ENCODE results near the gene STARD13. TPM values are rescaled to one million over a fixed set of nuclear protein-coding genes. Genes with fewer than 3 reads are reported as not detected.

The STARD13 gene
- total RNA-seq, 3 donors from 2014 or later = 0.05 to 0.15 (median 0.14) TPM

DNA sequence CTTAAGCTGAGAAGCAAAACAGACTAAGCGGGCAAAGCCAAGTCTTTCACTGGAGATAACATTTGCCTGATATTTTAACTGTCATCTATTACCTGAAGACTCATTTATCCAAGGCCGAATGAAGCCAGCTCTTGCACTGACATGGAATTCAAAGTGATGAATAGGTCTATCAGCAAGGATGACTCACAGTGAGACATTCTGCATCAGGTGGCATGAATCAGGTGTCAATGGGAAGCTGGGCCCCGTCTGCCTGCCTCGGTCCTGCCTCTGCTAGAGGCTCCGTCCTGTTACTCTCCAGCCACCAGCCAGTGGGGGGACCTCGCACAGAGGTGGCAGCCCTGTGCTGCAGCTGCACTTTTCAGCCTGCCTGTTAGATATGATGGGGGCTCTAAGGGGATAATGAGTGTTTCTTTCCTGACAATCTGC is 23.5 kb downstream of the STARD13 start:
- H3K4me1 Mint-ChIP-seq (ENCODE audit: low read depth) = no peaks in the 10 kb centered on the region
- no peak for ATAC-seq
- H3K36me3 Mint-ChIP-seq (ENCODE audit: insufficient read depth) = no peaks in the 10 kb centered on the region
- peaks cover 13% of the 10 kb centered on the region for H3K27me3 Mint-ChIP-seq (ENCODE audit: low read depth)
- H3K4me3 Mint-ChIP-seq = no peak overlapping the region
- no peak for DNase-seq
- no peaks in the 10 kb centered on the region for H3K9me3 Mint-ChIP-seq

DNA sequence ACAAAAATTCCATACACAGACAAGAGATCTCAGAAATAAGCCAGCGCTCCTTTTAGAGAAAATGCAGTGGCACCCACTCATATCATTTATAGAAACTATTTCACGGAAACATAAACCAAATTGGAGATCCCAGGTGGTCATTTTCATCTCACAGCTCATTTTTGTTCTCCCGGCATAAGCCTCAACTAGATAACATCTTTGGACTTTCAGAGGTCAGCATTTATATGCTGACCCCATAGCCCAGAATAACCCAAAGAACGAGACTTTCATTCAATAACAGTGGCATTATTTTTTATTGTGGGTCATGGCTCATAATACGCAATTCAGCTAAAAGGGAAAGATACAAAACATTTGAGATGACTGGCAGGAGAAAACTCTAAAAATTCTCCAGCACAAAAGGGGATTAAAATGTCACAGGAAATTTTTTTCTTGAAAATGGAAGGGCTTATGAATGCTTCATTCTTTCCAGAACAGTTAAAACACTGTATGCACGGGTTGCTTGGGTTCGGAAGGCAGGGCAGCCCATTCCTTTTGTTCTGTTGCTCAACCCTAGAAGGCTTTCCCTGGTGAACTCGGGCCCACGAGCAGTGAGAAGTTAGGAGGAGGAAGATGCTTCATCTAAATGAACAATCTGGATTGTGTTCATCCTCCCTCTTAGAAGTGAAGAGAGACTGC is 24.0 kb downstream of the STARD13 start:
- Mint-ChIP-seq H3K4me3 (no peak overlapping the region), H3K4me1 (ENCODE audit: low read depth) (no peaks in the 10 kb centered on the region), H3K36me3 (ENCODE audit: insufficient read depth) (no peaks in the 10 kb centered on the region), H3K9me3 (no peaks in the 10 kb centered on the region), H3K27me3 (ENCODE audit: low read depth) (peaks cover 13% of the 10 kb centered on the region)
- ATAC-seq (no peak), DNase-seq (no peak)

DNA sequence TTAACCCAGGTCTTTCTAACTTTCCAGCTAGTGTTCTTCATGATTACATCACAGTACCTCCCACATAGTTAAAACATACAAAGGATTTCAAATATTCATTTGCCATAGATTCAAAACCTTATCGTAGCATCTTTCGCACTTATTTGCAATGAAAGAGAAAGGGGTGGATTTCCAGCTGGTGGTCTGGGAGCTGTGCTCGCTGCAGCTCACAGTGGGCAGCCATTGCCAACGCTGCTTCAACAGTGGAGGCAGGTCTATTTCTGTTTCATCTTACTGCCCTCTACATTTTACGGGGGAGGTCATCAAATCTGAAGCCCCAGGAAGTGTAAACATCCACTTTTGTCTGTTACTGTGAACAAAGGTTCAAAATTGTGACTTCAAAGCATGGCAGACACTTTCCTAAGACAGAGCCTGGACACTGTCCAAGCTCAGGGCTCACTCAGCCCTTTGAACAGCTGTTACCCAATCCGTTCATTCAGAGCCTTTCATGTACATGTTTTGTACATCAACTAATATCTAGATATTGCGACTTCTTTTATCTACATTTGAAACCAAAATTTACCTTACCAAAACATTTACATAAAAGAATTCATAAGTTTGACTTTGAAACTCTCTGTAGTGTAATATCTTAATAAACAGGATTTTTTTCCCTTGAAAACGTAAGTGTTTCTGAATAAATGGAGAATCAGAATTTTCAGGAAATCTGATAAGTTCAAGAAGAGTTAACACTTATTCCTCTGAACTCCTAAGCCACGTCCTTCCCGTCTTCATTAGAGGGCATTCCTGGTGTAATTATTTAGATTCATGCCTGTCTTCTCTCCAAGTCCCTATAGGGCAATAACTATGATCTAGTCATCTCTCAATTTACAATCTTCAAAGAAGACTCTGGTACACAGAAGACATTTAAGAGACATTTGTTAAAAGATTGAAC is 25.1 kb downstream of the STARD13 start:
- Mint-ChIP-seq H3K4me1 (ENCODE audit: low read depth) (no peaks in the 10 kb centered on the region), H3K4me3 (no peak overlapping the region)

DNA sequence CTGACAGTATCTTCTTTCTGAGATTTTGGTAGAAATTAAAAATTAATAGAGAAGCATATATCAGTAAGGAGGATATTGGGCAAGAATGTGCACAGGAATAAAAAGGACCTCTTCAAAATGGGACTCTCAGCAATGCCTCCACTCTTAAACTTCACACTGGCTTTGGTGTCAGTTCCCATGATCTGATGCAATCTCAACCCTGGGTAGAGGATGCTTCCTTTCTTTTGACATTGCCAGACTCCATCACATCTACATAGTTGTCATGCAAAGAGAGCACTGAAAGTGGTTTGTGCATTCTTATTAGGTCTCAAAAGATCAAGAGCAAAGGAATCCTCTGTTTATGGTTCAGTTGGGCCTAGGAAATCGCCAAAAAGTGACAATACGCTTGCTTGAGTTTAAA is 26.3 kb downstream of the STARD13 start:
- no peaks in the 10 kb centered on the region for H3K4me1 Mint-ChIP-seq (ENCODE audit: low read depth)

More for the DNA sequence above, 25.1 kb downstream of the STARD13 start:
- H3K9me3 Mint-ChIP-seq = no peaks in the 10 kb centered on the region
- ATAC-seq = no peak
- H3K27me3 Mint-ChIP-seq (ENCODE audit: low read depth) = peaks cover 13% of the 10 kb centered on the region
- no peak for DNase-seq
- no peaks in the 10 kb centered on the region for H3K36me3 Mint-ChIP-seq (ENCODE audit: insufficient read depth)

DNA sequence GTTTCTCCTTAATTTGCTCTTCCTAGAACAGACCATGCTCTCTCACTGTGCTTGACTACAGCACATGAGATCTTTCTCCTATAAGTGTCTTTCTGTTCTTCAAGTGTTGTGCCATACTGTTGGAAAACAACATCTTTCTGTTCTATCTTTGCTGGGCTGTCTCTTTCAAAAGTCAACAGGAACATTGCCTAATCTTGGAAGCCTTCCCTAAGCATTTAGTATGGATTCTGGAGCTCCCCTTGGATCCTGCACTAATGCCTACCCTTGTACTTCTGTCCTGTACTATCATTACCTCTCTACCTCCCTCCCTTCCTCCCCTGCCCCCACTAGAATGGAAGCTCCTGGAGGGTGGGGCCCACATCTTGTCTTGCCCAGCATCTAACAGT is 26.8 kb downstream of the STARD13 start:
- Mint-ChIP-seq H3K36me3 (ENCODE audit: insufficient read depth) (no peaks in the 10 kb centered on the region), H3K9me3 (no peaks in the 10 kb centered on the region), H3K4me1 (ENCODE audit: low read depth) (no peaks in the 10 kb centered on the region), H3K4me3 (no peak overlapping the region), H3K27me3 (ENCODE audit: low read depth) (peaks cover 9% of the 10 kb centered on the region)
- ATAC-seq (no peak), DNase-seq (no peak)

More for the DNA sequence above, 26.3 kb downstream of the STARD13 start:
- no peak for ATAC-seq
- H3K27me3 Mint-ChIP-seq (ENCODE audit: low read depth) = peaks cover 9% of the 10 kb centered on the region
- no peak overlapping the region for H3K4me3 Mint-ChIP-seq
- H3K36me3 Mint-ChIP-seq (ENCODE audit: insufficient read depth) = no peaks in the 10 kb centered on the region
- no peak for DNase-seq
- no peaks in the 10 kb centered on the region for H3K9me3 Mint-ChIP-seq

DNA sequence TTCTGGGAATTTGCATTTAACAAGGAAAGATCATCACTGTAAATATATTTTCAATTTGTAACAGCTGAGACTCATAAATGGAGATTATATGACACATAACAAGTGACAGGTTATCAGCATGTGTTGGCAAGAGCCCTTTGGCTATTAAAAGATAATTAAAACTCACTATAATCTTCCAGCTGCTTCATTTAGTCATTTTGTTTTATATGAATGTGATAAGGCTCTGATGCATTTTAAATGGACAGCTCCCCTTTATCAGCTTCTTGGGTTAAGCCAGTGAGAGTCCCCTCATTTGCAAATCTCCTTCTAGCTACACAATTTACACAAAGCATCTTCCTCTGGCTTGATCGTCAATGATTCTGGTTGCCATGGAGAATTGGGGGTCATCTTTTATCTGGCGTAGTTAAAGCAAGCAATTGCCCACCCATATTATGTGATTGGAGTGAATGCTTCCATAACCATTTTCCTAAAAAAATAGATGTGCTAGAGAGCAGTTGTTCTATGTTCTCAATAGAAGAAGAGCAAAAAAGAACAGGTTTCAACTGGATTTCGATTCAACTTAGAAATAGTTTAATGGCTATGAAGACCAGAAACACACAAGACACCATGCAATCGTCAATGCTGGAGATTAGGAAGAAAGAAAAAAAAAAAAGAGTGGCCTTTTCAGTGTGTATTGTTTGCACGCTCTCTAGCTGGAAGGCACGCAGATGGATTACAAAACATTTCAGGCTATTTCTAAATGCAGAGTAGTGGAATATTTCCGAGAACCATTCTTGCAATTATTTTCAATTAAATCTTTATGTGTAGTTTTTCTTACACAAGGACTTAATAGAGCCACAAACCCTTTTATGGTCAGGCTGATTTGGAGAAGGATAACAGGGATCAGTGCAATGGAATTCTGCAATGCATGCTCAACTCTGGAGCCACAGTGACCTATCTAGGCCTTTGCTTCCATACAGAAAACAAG is 27.4 kb downstream of the STARD13 start:
- ATAC-seq = no peak
- H3K36me3 Mint-ChIP-seq (ENCODE audit: insufficient read depth) = no peaks in the 10 kb centered on the region
- H3K9me3 Mint-ChIP-seq = no peaks in the 10 kb centered on the region
- no peaks in the 10 kb centered on the region for H3K4me1 Mint-ChIP-seq (ENCODE audit: low read depth)
- H3K4me3 Mint-ChIP-seq = no peak overlapping the region
- peaks cover 11% of the 10 kb centered on the region for H3K27me3 Mint-ChIP-seq (ENCODE audit: low read depth)
- DNase-seq = no peak

DNA sequence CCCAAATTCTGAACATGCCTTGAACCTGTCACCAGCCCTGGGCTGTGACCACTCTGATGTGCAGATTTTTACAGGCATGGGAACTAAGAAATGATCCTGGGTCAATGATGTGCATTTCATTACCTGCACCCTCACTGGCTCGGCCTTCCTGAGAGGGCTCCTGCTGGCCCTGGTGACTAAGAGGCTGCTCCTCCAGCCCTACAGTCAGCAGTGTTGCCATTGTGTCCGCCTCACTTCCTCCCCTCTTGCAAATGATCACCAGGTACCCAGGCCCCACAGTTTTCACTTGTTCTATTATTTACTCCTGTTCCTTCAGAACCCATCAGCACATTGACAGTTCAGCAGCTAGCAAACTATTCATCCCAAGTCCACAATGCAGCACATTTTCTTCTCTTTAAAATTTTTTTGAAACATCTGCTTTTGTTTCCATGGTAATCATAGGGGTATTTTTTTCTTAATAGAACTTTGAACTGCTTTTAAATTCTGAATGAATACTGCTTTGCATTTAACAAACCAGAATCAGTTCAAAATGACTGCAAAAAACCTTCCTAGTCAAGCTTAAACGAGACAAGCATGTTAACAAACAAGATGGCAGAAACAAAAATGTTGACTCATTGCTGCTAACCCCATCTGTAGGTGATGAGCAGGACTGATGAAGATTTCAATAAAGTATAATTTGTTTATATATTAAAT is 29.3 kb downstream of the STARD13 start:
- Mint-ChIP-seq H3K36me3 (ENCODE audit: insufficient read depth) (no peaks in the 10 kb centered on the region), H3K4me3 (no peak overlapping the region), H3K4me1 (ENCODE audit: low read depth) (no peaks in the 10 kb centered on the region), H3K27me3 (ENCODE audit: low read depth) (peaks cover 8% of the 10 kb centered on the region), H3K9me3 (no peaks in the 10 kb centered on the region)
- DNase-seq (no peak), ATAC-seq (no peak)

DNA sequence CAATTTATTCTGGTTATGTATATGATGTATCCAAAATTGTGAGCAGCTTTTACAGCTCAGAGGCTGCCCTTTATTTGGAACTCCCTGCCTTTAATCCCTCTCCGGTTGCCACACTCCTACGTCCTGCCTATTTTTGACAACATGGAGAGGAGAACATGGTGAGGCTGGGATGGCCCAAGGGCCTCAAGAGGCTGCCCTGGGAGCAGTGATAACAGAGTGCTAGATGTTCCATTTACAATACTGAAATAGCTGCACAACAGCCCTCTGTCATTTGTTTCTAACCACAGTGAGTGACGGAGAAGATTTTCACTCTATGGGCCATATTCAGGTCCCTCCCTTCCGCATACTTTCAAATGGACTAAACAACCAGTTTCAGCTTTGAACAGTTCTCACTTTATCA is 33.4 kb downstream of the STARD13 start:
- no peaks in the 10 kb centered on the region for H3K36me3 Mint-ChIP-seq (ENCODE audit: insufficient read depth)
- no peak for ATAC-seq
- DNase-seq = no peak
- no peaks in the 10 kb centered on the region for H3K4me1 Mint-ChIP-seq (ENCODE audit: low read depth)
- H3K4me3 Mint-ChIP-seq = no peak overlapping the region
- H3K9me3 Mint-ChIP-seq = no peaks in the 10 kb centered on the region
- peaks cover 6% of the 10 kb centered on the region for H3K27me3 Mint-ChIP-seq (ENCODE audit: low read depth)

DNA sequence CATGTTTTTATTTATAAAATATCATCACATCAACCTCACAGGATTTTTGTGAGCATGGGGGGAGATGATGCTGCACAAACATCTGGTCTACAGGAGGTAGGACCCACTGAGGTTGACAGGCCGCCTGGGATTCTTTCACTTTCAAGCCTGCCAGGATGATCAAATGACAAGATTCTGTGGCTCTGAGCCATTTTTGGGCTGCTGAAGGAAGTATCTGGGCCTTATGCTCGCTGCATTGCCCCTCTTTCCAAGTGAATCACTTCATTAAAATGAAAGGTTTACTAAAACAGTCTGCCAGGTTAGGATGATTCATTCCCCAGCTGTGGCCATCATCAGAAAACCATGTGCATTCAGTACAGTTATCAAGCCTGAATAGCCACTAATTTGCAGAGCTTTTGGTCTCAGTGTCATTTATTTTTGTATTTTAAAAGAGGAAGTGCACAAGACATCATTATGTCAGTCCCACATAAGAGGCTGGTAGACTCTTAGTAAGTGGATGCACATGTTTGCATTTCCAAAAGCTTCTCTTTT is 34.4 kb downstream of the STARD13 start:
- H3K4me1 Mint-ChIP-seq (ENCODE audit: low read depth) = no peaks in the 10 kb centered on the region
- no peaks in the 10 kb centered on the region for H3K36me3 Mint-ChIP-seq (ENCODE audit: insufficient read depth)
- H3K4me3 Mint-ChIP-seq = no peak overlapping the region
- DNase-seq (no peak), ATAC-seq (peak in 1 of 2 donors; percentile 34)
- H3K9me3 Mint-ChIP-seq = no peaks in the 10 kb centered on the region
- peaks cover 6% of the 10 kb centered on the region for H3K27me3 Mint-ChIP-seq (ENCODE audit: low read depth)

DNA sequence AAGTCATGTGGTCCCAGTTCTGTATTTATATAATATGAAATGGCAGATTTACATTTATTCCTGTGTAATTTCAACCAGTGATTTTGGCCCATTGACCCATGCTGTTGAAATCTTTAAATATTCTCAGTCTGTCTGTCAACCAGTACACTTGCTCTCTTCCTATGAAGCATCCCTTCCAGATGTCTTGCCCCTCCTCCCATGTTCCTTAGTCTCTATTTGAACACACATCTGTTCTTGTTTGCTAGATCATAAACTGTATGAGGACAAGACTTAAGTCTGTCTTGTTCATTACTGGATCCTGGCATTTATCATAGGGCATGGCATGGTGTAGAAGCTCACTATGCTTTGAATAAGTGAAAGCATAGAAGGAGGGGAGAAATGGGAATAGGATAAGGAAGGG is 34.9 kb downstream of the STARD13 start:
- H3K27me3 Mint-ChIP-seq (ENCODE audit: low read depth) = peaks cover 6% of the 10 kb centered on the region
- ATAC-seq (no peak), DNase-seq (no peak)
- no peaks in the 10 kb centered on the region for H3K9me3 Mint-ChIP-seq
- no peaks in the 10 kb centered on the region for H3K36me3 Mint-ChIP-seq (ENCODE audit: insufficient read depth)
- no peak overlapping the region for H3K4me3 Mint-ChIP-seq
- H3K4me1 Mint-ChIP-seq (ENCODE audit: low read depth) = no peaks in the 10 kb centered on the region

DNA sequence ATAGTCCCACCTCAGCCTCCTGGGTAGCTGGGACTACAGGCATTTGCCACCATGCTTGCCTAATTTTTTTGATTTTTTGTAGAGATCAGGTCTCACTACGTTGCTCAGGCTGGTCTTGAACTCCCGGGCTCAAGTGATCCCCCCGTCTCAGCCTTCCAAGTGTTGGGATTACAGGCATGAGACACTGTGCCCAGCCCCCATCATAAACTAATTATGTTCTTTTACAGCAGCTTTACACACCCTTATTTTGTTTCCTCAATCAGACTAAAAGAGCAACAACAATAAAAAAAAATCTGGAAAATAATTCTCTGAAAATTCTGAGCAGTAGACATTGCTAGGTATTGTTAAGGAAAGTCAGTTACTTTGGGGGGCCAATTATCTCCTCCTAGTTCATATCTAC is 35.7 kb downstream of the STARD13 start:
- Mint-ChIP-seq H3K36me3 (ENCODE audit: insufficient read depth) (no peaks in the 10 kb centered on the region), H3K9me3 (no peaks in the 10 kb centered on the region), H3K4me1 (ENCODE audit: low read depth) (no peaks in the 10 kb centered on the region), H3K27me3 (ENCODE audit: low read depth) (peaks cover 8% of the 10 kb centered on the region), H3K4me3 (no peak overlapping the region)
- DNase-seq = no peak
- no peak for ATAC-seq

DNA sequence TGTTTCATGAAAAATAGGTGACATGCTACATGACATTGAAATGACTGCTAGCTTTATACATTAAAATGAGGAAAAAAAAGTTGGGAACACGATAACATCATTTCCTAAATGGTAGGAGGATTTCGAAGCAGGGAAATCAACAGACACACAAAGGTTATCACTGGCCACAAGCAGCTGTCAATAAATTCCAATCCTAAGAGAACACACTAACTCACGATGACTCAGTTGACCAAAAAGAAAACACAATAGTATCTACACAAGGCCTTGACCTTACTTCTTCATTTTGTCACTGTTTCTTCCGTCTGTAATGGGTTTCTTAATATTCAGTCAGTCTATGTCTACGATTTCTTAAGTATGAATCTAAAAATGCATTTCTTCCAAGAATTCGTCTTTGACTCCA is 36.5 kb downstream of the STARD13 start:
- Mint-ChIP-seq H3K4me1 (ENCODE audit: low read depth) (no peaks in the 10 kb centered on the region), H3K36me3 (ENCODE audit: insufficient read depth) (no peaks in the 10 kb centered on the region), H3K9me3 (no peaks in the 10 kb centered on the region), H3K4me3 (no peak overlapping the region), H3K27me3 (ENCODE audit: low read depth) (peaks cover 8% of the 10 kb centered on the region)
- DNase-seq (no peak), ATAC-seq (no peak)

DNA sequence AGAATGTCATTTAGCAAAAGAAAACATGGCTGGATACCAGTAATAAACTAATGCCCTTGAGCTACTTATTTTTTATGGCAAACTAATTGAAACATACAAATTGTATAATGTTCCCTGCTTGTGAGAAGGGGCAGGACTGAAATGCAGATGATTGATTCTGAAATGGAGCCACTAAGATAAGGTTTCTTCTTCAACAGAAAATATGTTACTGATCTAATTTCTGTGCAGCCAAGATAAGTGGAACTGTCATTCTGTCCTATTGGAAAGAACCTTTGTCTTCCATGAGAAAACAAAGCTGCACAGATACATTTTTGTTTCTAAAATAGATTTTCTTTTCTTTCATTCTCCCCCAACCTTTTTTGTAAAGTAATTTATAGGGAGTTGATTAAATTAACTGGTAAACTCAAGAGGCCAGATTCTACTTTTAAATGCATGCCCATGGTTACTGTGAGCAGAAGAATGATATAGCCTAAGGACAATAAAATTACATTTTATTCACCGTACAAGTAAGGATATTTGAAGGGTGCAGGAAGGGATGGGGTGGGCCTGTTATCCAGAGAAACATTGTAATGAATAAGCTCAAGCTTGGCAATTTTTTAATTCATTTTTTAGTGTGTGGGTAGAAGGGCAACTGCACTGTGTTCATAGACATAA is 39.9 kb downstream of the STARD13 start:
- H3K4me1 Mint-ChIP-seq (ENCODE audit: low read depth) = no peaks in the 10 kb centered on the region
- no peaks in the 10 kb centered on the region for H3K36me3 Mint-ChIP-seq (ENCODE audit: insufficient read depth)
- no peak for DNase-seq
- no peaks in the 10 kb centered on the region for H3K9me3 Mint-ChIP-seq
- no peak overlapping the region for H3K4me3 Mint-ChIP-seq
- ATAC-seq = no peak
- peaks cover 7% of the 10 kb centered on the region for H3K27me3 Mint-ChIP-seq (ENCODE audit: low read depth)
